ENCODE results near the gene TFB1M. TPM values are rescaled to one million over a fixed set of nuclear protein-coding genes. Genes with fewer than 3 reads are reported as not detected.
A peak's percentile ranks its signal among the peaks of the same experiment; 100 is the strongest.
"Not testable (repeated sequence)": the region's sequence is repeated elsewhere in the genome, so short reads cannot be mapped to it uniquely, and the experiment has no call there.

TFB1M gene
- 10 to 100 TPM; 37.0 to 41.3 TPM for total RNA-seq

- H3K9me3 Mint-ChIP-seq, result no peaks in the 10 kb centered on the region
- peaks cover 42% of the 10 kb centered on the region for H3K4me1 Mint-ChIP-seq (ENCODE audit: low read depth)
- ATAC-seq (replicated peaks in 1 of 2) (peak; percentile 96 to 97), DNase-seq (peak; percentile 98 to 99)
- peak within 1 kb of the TSS; percentile 99 to 100 for H3K4me3 Mint-ChIP-seq
- peaks cover 2 to 10% of the 10 kb centered on the region in 2 donors for H3K36me3 Mint-ChIP-seq (ENCODE audit: insufficient read depth in 2 of 2)
- no peaks in the 10 kb centered on the region for H3K27me3 Mint-ChIP-seq (ENCODE audit: low read depth)
- peak within 1 kb of the TSS; percentile 99 for H3K27ac Mint-ChIP-seq
Observed at GRCh38 chr6:155314092-155314772, at the start of gene TFB1M. TSS of gene TFB1M (minus strand) at chr6:155314484. CDS start at chr6:155314428, 56 bp downstream.

GRCh38 chr6:155364021-155364420, 49.7 kb upstream of the TFB1M start:
- ATAC-seq (replicated peaks in 1 of 2); H3K4me3 Mint-ChIP-seq; H3K36me3 Mint-ChIP-seq (ENCODE audit: insufficient read depth in 2 of 2); H3K27ac Mint-ChIP-seq; H3K27me3 Mint-ChIP-seq (ENCODE audit: low read depth); H3K9me3 Mint-ChIP-seq; H3K4me1 Mint-ChIP-seq (ENCODE audit: low read depth); DNase-seq: not testable (repeated sequence)

- not testable (repeated sequence) for H3K36me3 Mint-ChIP-seq (ENCODE audit: insufficient read depth in 2 of 2); H3K27me3 Mint-ChIP-seq (ENCODE audit: low read depth)
Observed at GRCh38 chr6:155362968-155363632, 48.8 kb upstream of the TFB1M start.

GRCh38 chr6:155354167-155354566, 39.9 kb upstream of the TFB1M start:
- H3K4me1 Mint-ChIP-seq (ENCODE audit: low read depth), result no peaks in the 10 kb centered on the region
- no peak for ATAC-seq (replicated peaks in 1 of 2)
- H3K36me3 Mint-ChIP-seq (ENCODE audit: insufficient read depth in 2 of 2), result peaks cover 6 to 7% of the 10 kb centered on the region in 2 donors
- no peaks in the 10 kb centered on the region for H3K27me3 Mint-ChIP-seq (ENCODE audit: low read depth)
- H3K4me3 Mint-ChIP-seq, result no peak overlapping the region
- H3K9me3 Mint-ChIP-seq, result peaks cover 5 to 10% of the 10 kb centered on the region in 2 donors
- no peak overlapping the region for H3K27ac Mint-ChIP-seq
- no peak for DNase-seq

More at GRCh38 chr6:155362968-155363632, 48.8 kb upstream of the TFB1M start:
- DNase-seq; H3K4me1 Mint-ChIP-seq (ENCODE audit: low read depth); H3K27ac Mint-ChIP-seq; H3K4me3 Mint-ChIP-seq; ATAC-seq (replicated peaks in 1 of 2); H3K9me3 Mint-ChIP-seq: not testable (repeated sequence)

- DNase-seq (no peak), ATAC-seq (replicated peaks in 1 of 2) (no peak)
- Mint-ChIP-seq H3K27ac (no peak overlapping the region), H3K27me3 (ENCODE audit: low read depth) (no peaks in the 10 kb centered on the region), H3K4me1 (ENCODE audit: low read depth) (peaks cover 5% of the 10 kb centered on the region), H3K36me3 (ENCODE audit: insufficient read depth in 2 of 2) (peaks cover 8 to 10% of the 10 kb centered on the region in 2 donors), H3K4me3 (no peak overlapping the region), H3K9me3 (peaks cover 7% of the 10 kb centered on the region in 2 donors)
Observed at GRCh38 chr6:155352811-155353210, 38.5 kb upstream of the TFB1M start.

- peaks cover 10 to 12% of the 10 kb centered on the region in 2 donors for H3K9me3 Mint-ChIP-seq
Observed at GRCh38 chr6:155352130-155352420, 37.8 kb upstream of the TFB1M start.

GRCh38 chr6:155351273-155352129, 37.2 kb upstream of the TFB1M start:
- no peak overlapping the region for H3K4me3 Mint-ChIP-seq
- H3K36me3 Mint-ChIP-seq (ENCODE audit: insufficient read depth in 2 of 2), result peaks cover 19 to 20% of the 10 kb centered on the region in 2 donors
- no peak overlapping the region for H3K27ac Mint-ChIP-seq
- DNase-seq, result no peak
- peaks cover 10 to 18% of the 10 kb centered on the region in 2 donors for H3K9me3 Mint-ChIP-seq
- no peaks in the 10 kb centered on the region for H3K27me3 Mint-ChIP-seq (ENCODE audit: low read depth)
- H3K4me1 Mint-ChIP-seq (ENCODE audit: low read depth), result peaks cover 10% of the 10 kb centered on the region
- ATAC-seq (replicated peaks in 1 of 2), result no peak

More at GRCh38 chr6:155352130-155352420, 37.8 kb upstream of the TFB1M start:
- no peak for DNase-seq
- Mint-ChIP-seq H3K36me3 (ENCODE audit: insufficient read depth in 2 of 2) (peaks cover 14 to 16% of the 10 kb centered on the region in 2 donors), H3K4me1 (ENCODE audit: low read depth) (peaks cover 10% of the 10 kb centered on the region), H3K27ac (no peak overlapping the region), H3K27me3 (ENCODE audit: low read depth) (no peaks in the 10 kb centered on the region), H3K4me3 (no peak overlapping the region)
- ATAC-seq (replicated peaks in 1 of 2), result no peak

- DNase-seq, result no peak
- peaks cover 10% of the 10 kb centered on the region for H3K4me1 Mint-ChIP-seq (ENCODE audit: low read depth)
- ATAC-seq (replicated peaks in 1 of 2), result no peak
- H3K36me3 Mint-ChIP-seq (ENCODE audit: insufficient read depth in 2 of 2), result peaks cover 24 to 28% of the 10 kb centered on the region in 2 donors
- H3K9me3 Mint-ChIP-seq, result peaks cover 16 to 26% of the 10 kb centered on the region in 2 donors
- H3K27ac Mint-ChIP-seq, result no peak overlapping the region
- H3K4me3 Mint-ChIP-seq, result no peak overlapping the region
- H3K27me3 Mint-ChIP-seq (ENCODE audit: low read depth), result no peaks in the 10 kb centered on the region
Observed at GRCh38 chr6:155349956-155350355, 35.7 kb upstream of the TFB1M start.

GRCh38 chr6:155349129-155349528, 34.8 kb upstream of the TFB1M start:
- no peaks in the 10 kb centered on the region for H3K27me3 Mint-ChIP-seq (ENCODE audit: low read depth)
- DNase-seq (no peak), ATAC-seq (replicated peaks in 1 of 2) (no peak)
- H3K4me1 Mint-ChIP-seq (ENCODE audit: low read depth), result peaks cover 10% of the 10 kb centered on the region
- H3K27ac Mint-ChIP-seq, result no peak overlapping the region
- peaks cover 20 to 24% of the 10 kb centered on the region in 2 donors for H3K36me3 Mint-ChIP-seq (ENCODE audit: insufficient read depth in 2 of 2)
- H3K9me3 Mint-ChIP-seq, result peaks cover 15 to 22% of the 10 kb centered on the region in 2 donors
- H3K4me3 Mint-ChIP-seq, result no peak overlapping the region

GRCh38 chr6:155347800-155348199, 33.5 kb upstream of the TFB1M start:
- Mint-ChIP-seq H3K4me1 (ENCODE audit: low read depth) (peaks cover 10% of the 10 kb centered on the region), H3K27me3 (ENCODE audit: low read depth) (no peaks in the 10 kb centered on the region), H3K27ac (peak overlapping the region; percentile 36), H3K4me3 (peak overlapping the region in 1 of 2 donors; percentile 0), H3K36me3 (ENCODE audit: insufficient read depth in 2 of 2) (peaks cover 18 to 23% of the 10 kb centered on the region in 2 donors), H3K9me3 (peaks cover 11 to 21% of the 10 kb centered on the region in 2 donors)
- ATAC-seq (replicated peaks in 1 of 2) (peak; percentile 60 to 70), DNase-seq (no peak)

GRCh38 chr6:155346957-155347356, 32.7 kb upstream of the TFB1M start:
- no peaks in the 10 kb centered on the region for H3K27me3 Mint-ChIP-seq (ENCODE audit: low read depth)

GRCh38 chr6:155344341-155345006, 30.2 kb upstream of the TFB1M start:
- Mint-ChIP-seq H3K9me3 (peaks cover 16 to 23% of the 10 kb centered on the region in 2 donors), H3K27ac (no peak overlapping the region), H3K27me3 (ENCODE audit: low read depth) (no peaks in the 10 kb centered on the region), H3K36me3 (ENCODE audit: insufficient read depth in 2 of 2) (peaks cover 26 to 31% of the 10 kb centered on the region in 2 donors), H3K4me1 (ENCODE audit: low read depth) (peaks cover 17% of the 10 kb centered on the region), H3K4me3 (no peak overlapping the region)
- DNase-seq (no peak), ATAC-seq (replicated peaks in 1 of 2) (no peak)

More at GRCh38 chr6:155346957-155347356, 32.7 kb upstream of the TFB1M start:
- ATAC-seq (replicated peaks in 1 of 2) (no peak), DNase-seq (no peak)
- Mint-ChIP-seq H3K9me3 (peaks cover 11 to 21% of the 10 kb centered on the region in 2 donors), H3K4me3 (no peak overlapping the region), H3K36me3 (ENCODE audit: insufficient read depth in 2 of 2) (peaks cover 18 to 23% of the 10 kb centered on the region in 2 donors), H3K4me1 (ENCODE audit: low read depth) (peaks cover 10% of the 10 kb centered on the region), H3K27ac (no peak overlapping the region)
